Dermis microvascular lymphatic vessel endothelial cell (primary cell): ENCODE measurements around the gene MGAT5. TPM values are rescaled to one million over a fixed set of nuclear protein-coding genes. Genes with fewer than 3 reads are reported as not detected.
A peak's percentile ranks its signal among the peaks of the same experiment; 100 is the strongest.

Experiments
- DNase-seq, 2 donors: peaks; one replicate each; pipeline versions ENCODE4 v3.0.0 to v3.0.0-alpha.2; 2010; ENCODE audit warnings: low read depth in 2 of 2
- total RNA-seq: library from RNA; depleted of rRNA; stranded (reverse); fragments of >200 nt; gene quantifications from 2 replicates; pipeline ENCODE4 v1.2.1, GENCODE V29; 2014

The MGAT5 gene
- total RNA-seq, 1 donor from 2014 or later: 82.4 TPM

- no peak for DNase-seq
These were observed 162.1 kb downstream of the MGAT5 start for GRCh38 chr2:134416018-134416417.

- no peak for DNase-seq
These were observed 162.8 kb downstream of the MGAT5 start for GRCh38 chr2:134416637-134417036.

DNA sequence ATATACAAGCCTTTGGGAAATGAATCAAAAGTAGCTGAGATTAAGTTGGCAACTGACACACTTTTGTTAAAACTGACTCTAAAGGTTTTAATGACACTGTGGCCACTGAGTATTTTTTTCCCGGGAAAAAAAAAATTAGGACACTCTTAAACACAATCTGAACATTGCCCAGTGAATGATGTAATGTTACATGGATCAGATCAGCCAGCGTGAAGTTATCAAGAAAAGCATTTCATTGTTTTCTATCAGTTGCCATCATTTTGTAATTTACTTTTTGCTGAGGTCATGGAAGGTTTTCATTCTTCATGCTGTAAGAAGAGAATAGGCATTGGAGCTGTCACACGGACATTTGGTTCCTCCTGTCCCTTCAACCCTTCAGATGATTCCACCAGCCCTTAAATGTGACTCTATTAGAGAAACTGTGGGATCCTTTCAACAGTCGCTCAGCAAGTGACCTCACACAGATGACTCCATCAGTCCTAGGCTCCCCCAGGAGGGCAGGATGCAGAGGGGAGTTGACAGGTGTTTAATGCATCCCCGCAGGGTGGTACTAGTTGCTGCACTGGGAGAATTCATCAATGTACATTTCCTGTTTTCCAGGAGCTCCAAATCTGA, 164.2 kb downstream of the MGAT5 start:
- DNase-seq: no peak

DNA sequence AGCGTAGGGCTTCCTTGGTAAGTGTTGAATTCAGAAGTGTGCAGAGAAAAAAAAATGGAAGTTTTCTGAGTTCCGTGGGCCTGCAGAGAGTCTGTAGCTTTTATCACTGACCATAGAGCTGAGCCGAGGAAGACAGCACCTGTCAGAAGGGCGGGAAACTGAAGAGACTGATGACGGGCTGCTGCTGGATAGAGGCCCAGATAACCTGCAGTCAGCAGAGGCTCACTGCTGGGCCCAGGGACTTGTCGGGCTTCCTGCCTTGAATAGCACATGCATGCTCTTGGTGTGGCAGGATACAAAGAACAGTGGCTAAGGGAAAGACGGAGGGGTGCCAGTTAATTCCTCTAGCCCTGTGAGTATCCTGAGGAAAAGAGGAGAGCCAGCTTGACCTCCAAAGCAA, 166.4 kb downstream of the MGAT5 start:
- no peak for DNase-seq

GRCh38 chr2:134420920-134421319, 167.0 kb downstream of the MGAT5 start:
- DNase-seq: no peak

DNA sequence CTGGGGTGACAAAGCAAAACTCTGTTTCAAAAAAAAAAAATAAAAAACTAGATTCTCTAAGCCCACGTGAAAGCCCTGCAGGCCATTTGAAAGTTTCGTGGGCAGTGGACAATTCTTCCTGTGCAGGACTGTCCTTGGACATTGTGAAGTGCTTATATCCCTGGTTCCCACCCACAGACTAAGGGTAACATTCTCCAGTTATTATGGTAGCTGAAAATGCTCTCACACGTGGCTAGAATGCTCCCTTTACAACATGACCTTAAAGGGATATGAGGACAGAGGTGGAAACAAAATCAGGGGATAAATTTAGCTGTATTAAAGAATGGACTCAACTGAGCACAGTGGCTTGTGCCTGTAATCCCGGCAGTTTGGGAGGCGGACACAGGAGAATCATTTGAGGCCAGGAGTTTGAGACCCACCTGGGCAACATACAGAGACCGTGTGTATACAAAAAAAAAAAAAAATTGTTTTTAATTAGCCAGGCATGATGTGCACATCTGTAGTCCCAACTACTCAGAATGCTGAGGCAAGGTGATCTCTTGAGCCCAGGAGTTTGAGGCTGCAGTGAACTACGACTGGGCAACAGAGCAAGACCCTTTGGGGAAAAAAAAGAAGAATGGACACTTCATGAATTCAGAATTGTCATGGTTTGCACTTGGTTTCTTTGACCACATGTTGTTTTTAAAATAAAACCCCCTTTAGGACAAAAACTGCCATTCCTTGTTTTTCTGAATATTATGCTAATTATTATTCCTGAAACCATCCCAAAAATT, 167.9 kb downstream of the MGAT5 start:
- DNase-seq: no peak

DNA sequence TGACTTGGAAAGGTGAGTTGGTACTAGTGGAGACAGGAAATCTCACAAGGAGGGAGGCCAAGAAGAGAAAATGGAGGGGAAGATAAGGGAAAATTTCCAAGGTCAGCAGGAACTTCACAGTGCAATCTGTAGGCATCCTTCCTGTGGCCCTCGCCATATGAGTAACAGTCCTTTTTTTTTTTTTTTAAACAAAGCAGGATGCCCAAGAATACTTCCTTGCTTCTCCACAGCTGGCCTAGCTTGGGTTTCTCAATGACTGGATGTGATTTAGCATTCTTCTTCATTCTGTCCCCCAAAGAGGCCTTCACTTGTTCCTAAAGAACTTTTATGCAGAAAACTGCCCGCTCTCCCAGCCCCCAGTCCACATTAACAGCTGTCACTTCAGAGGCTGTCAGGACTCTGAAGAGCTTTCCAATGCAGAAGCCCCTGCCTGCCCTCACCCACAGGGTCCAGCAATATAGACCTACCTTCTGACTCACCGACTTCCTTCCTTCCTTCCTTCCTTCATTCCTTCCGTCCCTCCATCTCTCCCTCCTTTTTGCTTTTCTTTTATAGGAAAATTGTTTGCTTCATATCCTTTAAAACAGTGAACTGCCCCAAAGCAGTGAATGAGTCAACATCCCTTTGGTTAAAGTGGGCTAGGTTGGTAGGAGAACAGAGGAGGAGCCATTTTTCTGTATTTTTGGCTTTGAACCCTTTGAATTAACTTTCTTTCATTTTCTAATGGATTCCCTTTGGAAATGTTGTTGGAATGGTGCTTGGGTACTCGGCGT, 172.0 kb downstream of the MGAT5 start:
- peak in 1 of 2 donors; percentile 28 for DNase-seq

DNA sequence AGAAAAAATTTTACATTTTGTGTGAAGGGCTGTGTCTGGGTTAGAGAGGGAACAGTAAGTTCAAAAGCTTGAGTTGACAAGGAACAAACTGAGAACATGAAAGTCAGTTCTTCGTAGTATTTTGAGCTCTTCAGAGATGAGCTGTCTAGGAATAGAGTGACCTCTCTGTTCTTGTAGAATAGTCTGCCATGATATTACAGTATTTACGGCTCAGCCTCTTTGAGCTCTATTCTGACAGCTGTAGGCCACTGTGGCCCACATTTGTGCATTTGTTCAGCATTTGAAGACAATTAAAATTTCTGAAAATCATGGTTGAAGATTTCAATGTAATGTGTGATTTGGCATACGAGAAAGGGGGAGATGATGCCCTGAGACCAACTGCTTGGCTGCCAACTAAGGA, 172.8 kb downstream of the MGAT5 start:
- no peak for DNase-seq

DNA sequence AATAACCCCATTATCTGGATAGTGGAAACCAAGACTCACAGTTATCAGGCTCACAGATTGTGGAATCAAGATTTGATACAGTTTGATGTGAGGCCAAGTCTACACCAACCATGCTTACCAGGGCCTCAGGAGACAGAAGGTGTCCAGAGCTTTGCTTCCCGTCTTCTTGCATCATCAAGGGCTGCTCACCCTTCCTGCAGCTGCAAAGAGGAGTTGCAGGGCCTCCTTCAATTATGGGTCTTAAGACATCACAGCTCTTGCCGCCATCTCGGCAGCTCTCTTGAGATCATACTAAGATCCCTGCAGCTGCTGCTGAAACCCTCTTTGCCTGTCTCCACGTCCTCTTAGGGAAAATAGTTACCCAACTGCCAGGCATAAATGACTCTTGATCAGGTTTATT, 176.0 kb downstream of the MGAT5 start:
- DNase-seq: no peak

GRCh38 chr2:134431838-134432434, 178.1 kb downstream of the MGAT5 start:
- DNase-seq: peak in 1 of 2 donors; percentile 40

- DNase-seq: no peak
These were observed 178.6 kb downstream of the MGAT5 start for GRCh38 chr2:134432435-134432883.

GRCh38 chr2:134433469-134433868, 179.6 kb downstream of the MGAT5 start:
- no peak for DNase-seq

- DNase-seq: no peak
These were observed 180.1 kb downstream of the MGAT5 start for GRCh38 chr2:134433979-134434378.

GRCh38 chr2:134435505-134435904, 181.6 kb downstream of the MGAT5 start:
- no peak for DNase-seq

DNA sequence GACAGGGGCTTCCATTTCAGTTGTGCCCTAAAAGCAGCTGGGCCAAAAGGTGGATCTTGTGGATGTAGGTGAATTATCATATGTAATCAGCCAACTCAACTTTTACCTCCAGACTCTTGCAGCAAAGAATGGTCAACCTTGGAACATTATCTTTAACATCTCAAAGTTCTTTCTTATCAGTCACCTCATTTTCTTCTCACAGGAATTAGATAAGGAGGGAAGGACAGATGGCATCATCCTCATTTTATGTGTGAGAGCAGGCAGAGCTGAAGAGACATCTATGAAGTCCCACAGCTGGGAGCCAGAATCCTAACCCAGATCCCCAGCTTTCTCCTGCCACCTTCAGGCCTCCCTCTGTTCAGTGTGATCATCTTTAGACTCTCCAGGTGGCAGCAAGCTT, 182.1 kb downstream of the MGAT5 start:
- no peak for DNase-seq

- peak in 1 of 2 donors; percentile 68 for DNase-seq
These were observed 182.8 kb downstream of the MGAT5 start for GRCh38 chr2:134436706-134437105.

GRCh38 chr2:134438371-134438770, 184.5 kb downstream of the MGAT5 start:
- peak; percentile 30 to 55 for DNase-seq

DNA sequence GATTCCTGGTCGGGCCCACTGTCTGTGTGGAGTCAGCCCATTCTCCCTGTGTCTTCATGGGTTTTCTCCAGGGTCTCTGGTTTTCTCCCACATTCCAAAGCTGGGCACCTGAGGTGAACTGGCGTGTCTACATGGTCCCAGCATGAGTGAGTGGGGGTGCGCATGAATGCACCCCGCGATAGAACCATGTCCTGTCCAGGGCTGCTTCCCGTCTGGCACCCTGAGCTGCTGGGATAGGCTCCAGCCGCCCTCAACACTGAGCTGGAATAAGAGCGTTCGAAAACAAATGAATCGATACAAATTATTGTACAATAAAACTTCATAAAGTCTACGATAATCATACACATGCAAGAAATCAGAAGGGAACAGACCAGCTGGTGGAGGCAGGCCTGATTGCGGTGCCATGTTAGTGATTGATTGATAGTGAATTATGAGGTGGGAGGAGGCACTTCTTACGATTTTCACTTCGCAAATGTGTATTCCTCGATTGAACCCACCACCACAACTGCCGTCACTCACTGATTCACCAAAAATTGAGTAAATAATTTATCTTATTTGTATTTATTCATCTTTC, 186.6 kb downstream of the MGAT5 start:
- no peak for DNase-seq

DNA sequence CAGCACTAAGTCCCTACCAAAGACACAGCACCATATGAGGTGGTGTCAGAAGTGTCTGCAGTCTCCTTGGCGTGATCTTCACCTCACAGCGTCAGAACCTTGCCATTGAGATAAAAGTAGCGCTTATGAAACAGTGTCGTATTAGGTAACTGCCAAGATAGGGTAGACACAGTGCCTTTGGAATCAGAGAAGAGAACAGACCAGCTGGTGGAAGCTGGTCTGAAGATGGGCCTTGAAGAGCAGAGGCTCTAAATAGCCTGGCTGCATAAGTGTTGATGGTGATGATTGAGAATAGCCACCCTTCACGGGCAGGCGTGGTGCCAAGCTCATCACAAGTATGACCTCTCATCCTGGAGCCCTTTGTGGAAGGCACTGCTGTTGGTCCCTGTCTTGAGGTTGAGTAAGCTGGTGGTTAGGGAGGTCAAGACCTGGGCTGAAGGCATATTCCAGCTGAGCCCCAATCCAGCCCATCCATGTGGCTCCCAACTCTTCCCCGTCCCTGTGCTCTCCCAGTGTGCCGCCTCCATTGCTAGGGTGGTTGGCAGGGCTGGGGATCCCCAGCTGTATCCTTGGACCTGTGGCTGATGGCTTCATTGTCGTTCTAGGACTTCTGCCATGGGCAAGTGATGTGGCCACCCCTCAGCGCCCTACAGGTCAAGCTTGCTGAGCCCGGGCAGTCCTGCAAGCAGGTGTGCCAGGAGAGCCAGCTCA, 187.4 kb downstream of the MGAT5 start:
- no peak for DNase-seq

DNA sequence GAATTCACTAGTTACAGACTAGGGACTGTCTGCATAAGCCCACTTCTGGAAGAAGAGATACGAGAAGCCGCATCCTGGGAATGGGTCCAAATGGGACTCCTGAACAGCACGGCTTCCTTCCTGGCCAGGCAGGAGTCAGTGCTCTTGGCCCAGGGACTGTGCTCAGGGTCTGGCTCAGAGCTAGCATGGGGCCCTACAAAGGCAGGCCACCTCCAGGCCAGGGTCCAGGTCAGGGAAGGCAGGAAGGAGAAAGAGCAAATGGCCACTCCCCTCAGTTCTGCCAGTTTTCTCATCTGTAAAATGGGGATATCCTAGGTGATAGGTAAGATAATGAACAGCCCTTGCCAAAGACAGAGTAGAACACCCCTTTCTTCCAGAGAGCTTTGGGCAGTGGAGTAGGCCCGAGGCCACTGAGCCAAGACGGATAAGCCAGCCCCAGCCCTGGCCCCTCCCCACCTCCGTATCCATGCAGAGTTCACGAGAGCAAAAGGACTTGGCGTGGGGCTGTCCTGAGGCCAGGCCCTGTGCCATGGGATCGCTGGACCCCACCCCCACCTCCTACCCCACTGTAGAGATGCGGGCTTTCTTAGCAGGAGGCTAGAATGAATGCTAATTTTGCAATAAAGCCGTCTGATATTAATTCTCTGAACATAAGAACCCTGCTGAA, 190.1 kb downstream of the MGAT5 start:
- DNase-seq: peak in 1 of 2 donors; percentile 55
